ENCODE data around the gene PRKCB. TPM values are rescaled to one million over a fixed set of nuclear protein-coding genes. Genes with fewer than 3 reads are reported as not detected.
A peak's percentile ranks its signal among the peaks of the same experiment; 100 is the strongest.

PRKCB gene
- total and polyA plus RNA-seq, 2 experiments from 2014 or later, result 3.7 to 16.4 TPM

- peaks cover 4% of the 10 kb centered on the region for H3K27me3 Mint-ChIP-seq (ENCODE audit: insufficient read depth, low read depth, poor library complexity)
Observed at GRCh38 chr16:24075931-24076716, 240.3 kb downstream of the PRKCB start.

More at GRCh38 chr16:24075931-24076716, 240.3 kb downstream of the PRKCB start:
- no peaks in the 10 kb centered on the region; the same call in 2 of the 3 replicates for H3K36me3 Mint-ChIP-seq (ENCODE audit: low read depth)
- no peaks in the 10 kb centered on the region for H3K79me2 ChIP-seq (replicated peaks; ENCODE audit: insufficient read depth)
- ATAC-seq (peak; percentile 59; the same call in 2 of the 3 replicates), DNase-seq (ENCODE audit: low spot score) (peak; percentile 22)
- H3K4me3 Mint-ChIP-seq, result no peak overlapping the region
- H3K4me3 ChIP-seq, result no peak overlapping the region
- H3K27ac Mint-ChIP-seq, result no peak overlapping the region
- no peaks in the 10 kb centered on the region for H4K20me1 ChIP-seq (replicated peaks; ENCODE audit: insufficient read depth)
- H3K4me1 ChIP-seq (ENCODE audit: insufficient read depth), result peaks cover 8% of the 10 kb centered on the region; the same call in 1 of the 2 replicates
- H2AFZ ChIP-seq, result peak overlapping the region; percentile 12; the same call in 1 of the 2 replicates
- no peaks in the 10 kb centered on the region for H3K36me3 ChIP-seq (ENCODE audit: insufficient read depth)
- peaks cover 17% of the 10 kb centered on the region for H3K4me1 Mint-ChIP-seq
- H3F3A ChIP-seq (replicated peaks; ENCODE audit: low read depth), result no peaks in the 10 kb centered on the region
- H3K4me2 ChIP-seq, result no peak overlapping the region
- no peak overlapping the region for H3K27ac ChIP-seq (ENCODE audit: low read depth)
- no peaks in the 10 kb centered on the region for H3K9me3 Mint-ChIP-seq
- H3K27me3 ChIP-seq (ENCODE audit: insufficient read depth), result no peaks in the 10 kb centered on the region
- TF ChIP-seq NANOG (IDR thresholded peaks at IDR 0.05; ENCODE audit: borderline replicate concordance), result no peak
- TF ChIP-seq POLR2AphosphoS5 (IDR thresholded peaks at IDR 0.05; ENCODE audit: low read depth), result no peak
- no peak for TF ChIP-seq CTCF (conservative IDR thresholded peaks at IDR 0.05; ENCODE audit: low read depth in 2 of 2)
- TF ChIP-seq CREB1 (CRISPR knock-in tag; IDR thresholded peaks at IDR 0.05; ENCODE audit: low read depth), result no peak
- TF ChIP-seq ZNF331 (CRISPR knock-in tag; IDR thresholded peaks at IDR 0.05; ENCODE audit: low read depth), result no peak
- no peak for TF ChIP-seq EZH2phosphoT487 (IDR thresholded peaks at IDR 0.05; ENCODE audit: unreplicated experiment)
- TF ChIP-seq REST (IDR thresholded peaks at IDR 0.05; ENCODE audit: unreplicated experiment), result no peak
- no peak for TF ChIP-seq STAT1 (IDR thresholded peaks at IDR 0.05; ENCODE audit: unreplicated experiment)
- no peak for TF ChIP-seq JUNB (IDR thresholded peaks at IDR 0.05; ENCODE audit: unreplicated experiment)
- TF ChIP-seq ZNF114 (CRISPR knock-in tag; IDR thresholded peaks at IDR 0.05), result no peak
- no peak for TF ChIP-seq EZH2 (IDR thresholded peaks at IDR 0.05; ENCODE audit: low read depth, unreplicated experiment)
- no peak for TF ChIP-seq ETS1 (IDR thresholded peaks at IDR 0.05)
- no peak for TF ChIP-seq ZNF462 (CRISPR knock-in tag; IDR thresholded peaks at IDR 0.05)
- peaks cover 6% of the 10 kb centered on the region; the same call in 1 of the 2 replicates for H3K9me2 ChIP-seq (ENCODE audit: insufficient read depth)
